Trophoblast cell (in vitro differentiated cells and primary cell): ENCODE measurements around the gene FBLIM1.

Experiments
- DNase-seq, 2 donors: peaks; one replicate each; pipeline ENCODE4 v3.0.0-alpha.2; 2016
- H2AFZ ChIP-seq: 2 replicates; pipeline ENCODE4 v1.6.1; 2013; ENCODE audit warnings: low read length, moderate library complexity, mild to moderate bottlenecking; ENCODE audit not compliant: insufficient read depth, poor library complexity
- H2AK5ac ChIP-seq: 2 replicates; pipeline ENCODE4 v1.6.1; 2013; ENCODE audit warnings: mild to moderate bottlenecking, low read length
- H2BK120ac ChIP-seq: 2 replicates; pipeline ENCODE4 v1.6.1; 2013; ENCODE audit warnings: low read length, mild to moderate bottlenecking, moderate library complexity; ENCODE audit not compliant: insufficient read depth, poor library complexity
- H2BK12ac ChIP-seq: 2 replicates; pipeline ENCODE4 v1.6.1; 2013; ENCODE audit warnings: mild to moderate bottlenecking, low read length, moderate library complexity
- H2BK5ac ChIP-seq: 2 replicates; pipeline ENCODE4 v1.6.1; 2013; ENCODE audit warnings: low read length, low read depth, moderate library complexity, mild to moderate bottlenecking; ENCODE audit not compliant: poor library complexity
- H3K14ac ChIP-seq: 2 replicates; pipeline ENCODE4 v1.6.1; 2013; ENCODE audit warnings: mild to moderate bottlenecking, low read length
- H3K18ac ChIP-seq: 2 replicates; pipeline ENCODE4 v1.6.1; 2013; ENCODE audit warnings: mild to moderate bottlenecking, low read length
- H3K23ac ChIP-seq: 2 replicates; pipeline ENCODE4 v1.6.1; 2013; ENCODE audit warnings: low read length
- H3K27ac ChIP-seq: 2 replicates; pipeline ENCODE4 v1.5.1; 2013; ENCODE audit warnings: low read depth, mild to moderate bottlenecking, inconsistent platforms, low read length, moderate library complexity
- H3K27me3 ChIP-seq: 2 replicates; pipeline ENCODE4 v1.6.1; 2013; ENCODE audit warnings: inconsistent platforms, mild to moderate bottlenecking, low read length, moderate library complexity; ENCODE audit not compliant: insufficient read depth
- H3K36me3 ChIP-seq, 2 experiments: 1 replicate in 1 of 2; 2 replicates in 1 of 2; pipeline ENCODE4 v1.6.1; 2013; ENCODE audit warnings: low read length in 2 of 2, mild to moderate bottlenecking in 2 of 2, moderate library complexity in 1 of 2; ENCODE audit not compliant: insufficient read depth in 2 of 2, control insufficient read depth in 1 of 2
- H3K4ac ChIP-seq: 2 replicates; pipeline ENCODE4 v1.6.1; 2013; ENCODE audit warnings: low read depth, mild to moderate bottlenecking, low read length, moderate library complexity
- H3K4me1 ChIP-seq, 2 experiments: 1 replicate in 1 of 2; 2 replicates in 1 of 2; pipeline ENCODE4 v1.6.1; 2013; ENCODE audit warnings: low read length in 2 of 2, mild to moderate bottlenecking in 2 of 2, moderate library complexity in 1 of 2; ENCODE audit not compliant: insufficient read depth in 2 of 2, control insufficient read depth in 1 of 2
- H3K4me2 ChIP-seq: 2 replicates; pipeline ENCODE4 v1.6.1; 2013; ENCODE audit warnings: inconsistent platforms, mild to moderate bottlenecking, low read length, moderate library complexity
- H3K4me3 ChIP-seq: 2 replicates; pipeline ENCODE4 v1.5.1; 2013; ENCODE audit warnings: mild to moderate bottlenecking, low read depth, low read length, inconsistent platforms
- H3K79me1 ChIP-seq: one replicate; pipeline ENCODE4 v1.6.1; 2013; ENCODE audit warnings: low read length
- H3K79me2 ChIP-seq: 2 replicates; pipeline ENCODE4 v1.6.1; 2013; ENCODE audit warnings: low read length, mild to moderate bottlenecking; ENCODE audit not compliant: control insufficient read depth, insufficient read depth, poor library complexity
- H3K9ac ChIP-seq: 2 replicates; pipeline ENCODE4 v1.6.1; 2013; ENCODE audit warnings: mild to moderate bottlenecking, low read length
- H3K9me3 ChIP-seq: 2 replicates; pipeline ENCODE4 v1.6.1; 2013; ENCODE audit warnings: low read depth, mild to moderate bottlenecking, control low read depth, inconsistent platforms, low read length; ENCODE audit not compliant: insufficient read depth
- H4K12ac ChIP-seq: 2 replicates; pipeline ENCODE4 v1.6.1; 2013; ENCODE audit warnings: low read depth, mild to moderate bottlenecking, low read length, moderate library complexity
- H4K8ac ChIP-seq: 2 replicates; pipeline ENCODE4 v1.6.1; 2013; ENCODE audit warnings: low read depth, mild to moderate bottlenecking, low read length, moderate library complexity
- H4K91ac ChIP-seq: one replicate; pipeline ENCODE4 v1.6.1; 2013; ENCODE audit warnings: low read depth, mild to moderate bottlenecking, low read length, moderate library complexity
- WGBS: extraction: QIAGEN DNeasy Blood & Tissue Kit; methylation state at CpG from one replicate; pipeline ENCODE4 v1.1.7; 2013; ENCODE audit warnings: missing lambda C conversion rate; ENCODE audit not compliant: insufficient read length, insufficient coverage; ENCODE audit errors: extremely low coverage; 5-methylcytosine and 5-hydroxymethylcytosine counted together

FBLIM1 gene

DNA sequence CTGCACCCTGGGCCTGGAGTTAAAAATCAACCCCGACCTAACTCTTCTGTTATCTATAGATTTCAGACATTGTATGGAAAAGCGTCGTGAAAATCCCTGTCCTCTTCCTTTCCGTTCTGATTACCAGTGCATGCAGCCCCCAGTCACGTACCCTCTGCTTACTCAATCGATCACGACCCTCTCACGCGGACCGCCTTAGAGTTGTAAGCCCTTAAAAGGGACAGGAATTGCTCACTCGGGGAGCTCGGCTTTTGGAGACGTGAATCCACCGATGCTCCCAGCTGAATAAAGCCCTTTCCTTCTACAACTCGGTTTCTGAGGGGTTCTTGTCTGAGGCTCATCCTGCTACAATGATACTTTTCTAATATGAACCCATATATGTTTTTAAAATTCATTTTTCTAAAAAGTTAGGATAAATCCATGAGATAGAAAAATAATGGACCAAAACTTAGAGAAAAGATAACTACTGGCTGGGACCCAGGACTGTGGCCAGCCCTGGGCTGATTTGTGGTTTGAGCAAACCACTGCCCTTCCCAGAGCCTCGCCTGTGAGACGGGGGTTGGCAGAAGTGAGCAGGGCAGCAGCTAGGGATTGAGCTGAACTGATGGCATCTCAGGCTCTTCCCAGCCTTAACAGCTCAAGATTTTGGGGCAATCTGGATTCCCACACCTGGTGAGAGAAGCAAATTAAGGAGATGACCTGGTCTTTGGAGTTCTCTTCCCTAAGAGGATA lies 43.8 kb downstream of the FBLIM1 start:
- Histone ChIP-seq H3K79me1 (peaks cover 20% of the 10 kb centered on the region), H2BK12ac (peak overlapping the region; percentile 82), H4K91ac (peak overlapping the region; percentile 22), H3K4me3 (no peak overlapping the region), H4K12ac (no peak overlapping the region), H2BK120ac (no peak overlapping the region), H3K9me3 (no peaks in the 10 kb centered on the region), H3K36me3 (no peaks in the 10 kb centered on the region), H3K27ac (no peak overlapping the region), H3K4me2 (no peak overlapping the region), H3K9ac (no peak overlapping the region), H3K79me2 (no peaks in the 10 kb centered on the region), H3K27me3 (no peaks in the 10 kb centered on the region), H2AFZ (peak overlapping the region; percentile 24), H3K18ac (no peak overlapping the region), H3K14ac (no peak overlapping the region), H2BK5ac (no peak overlapping the region), H3K4ac (no peak overlapping the region), H4K8ac (no peak overlapping the region), H3K23ac (no peak overlapping the region), H3K4me1 (peaks cover 28 to 30% of the 10 kb centered on the region in 2 experiments), H2AK5ac (peak overlapping the region; percentile 72)
- DNase-seq, result no peak
- WGBS, result no CpG with 5 or more reads among the region's 17 CpGs

- Histone ChIP-seq H3K4me1 (peaks cover 22 to 23% of the 10 kb centered on the region in 2 experiments), H3K9me3 (no peaks in the 10 kb centered on the region), H2AFZ (no peak overlapping the region), H2BK12ac (no peak overlapping the region), H2AK5ac (no peak overlapping the region), H4K8ac (no peak overlapping the region), H4K91ac (no peak overlapping the region), H3K27me3 (no peaks in the 10 kb centered on the region), H2BK120ac (no peak overlapping the region), H3K79me1 (peaks cover 13% of the 10 kb centered on the region), H3K23ac (no peak overlapping the region), H3K4me3 (no peak overlapping the region), H3K4ac (no peak overlapping the region), H3K4me2 (no peak overlapping the region), H2BK5ac (no peak overlapping the region), H3K14ac (no peak overlapping the region), H3K79me2 (no peaks in the 10 kb centered on the region), H3K27ac (no peak overlapping the region), H3K9ac (no peak overlapping the region), H3K36me3 (no peaks in the 10 kb centered on the region), H4K12ac (no peak overlapping the region), H3K18ac (no peak overlapping the region)
- WGBS, result no CpG with 5 or more reads among the region's 4 CpGs
- DNase-seq, result peak in 1 of 2 donors; percentile 61
Observed at GRCh38 chr1:15803380-15803779, 44.8 kb downstream of the FBLIM1 start.

DNA sequence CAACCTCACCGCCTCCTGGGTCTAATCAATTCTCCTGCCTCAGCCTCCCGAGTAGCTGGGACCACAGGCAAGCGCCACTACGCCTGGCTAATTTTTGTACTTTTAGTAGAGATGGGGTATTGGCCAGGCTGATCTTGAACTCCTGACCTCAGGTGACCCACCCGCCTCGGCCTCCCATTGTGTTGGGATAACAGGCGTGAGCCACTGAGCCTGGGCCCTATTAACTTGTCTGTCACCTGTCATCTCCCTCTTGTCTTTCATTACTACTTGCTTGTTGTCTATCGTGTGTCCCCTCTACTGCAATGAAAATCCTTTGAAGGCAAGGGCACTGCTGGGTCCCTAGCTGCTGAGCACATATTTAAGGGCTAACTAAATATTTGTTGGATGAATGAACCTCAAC lies 45.5 kb downstream of the FBLIM1 start:
- no peak overlapping the region for H3K27ac ChIP-seq
- no peak for DNase-seq
- H3K4me3 ChIP-seq, result no peak overlapping the region
- no peak overlapping the region for H3K9ac ChIP-seq
- H4K91ac ChIP-seq, result no peak overlapping the region
- H3K79me2 ChIP-seq, result no peaks in the 10 kb centered on the region
- H3K18ac ChIP-seq, result no peak overlapping the region
- H3K79me1 ChIP-seq, result peaks cover 13% of the 10 kb centered on the region
- H3K14ac ChIP-seq, result no peak overlapping the region
- no peaks in the 10 kb centered on the region for H3K36me3 ChIP-seq
- H3K4me1 ChIP-seq, result peaks cover 23 to 25% of the 10 kb centered on the region in 2 experiments
- no peaks in the 10 kb centered on the region for H3K27me3 ChIP-seq
- no peak overlapping the region for H3K4me2 ChIP-seq
- no peak overlapping the region for H3K4ac ChIP-seq
- H2BK5ac ChIP-seq, result no peak overlapping the region
- H4K12ac ChIP-seq, result no peak overlapping the region
- H2AK5ac ChIP-seq, result no peak overlapping the region
- no peak overlapping the region for H4K8ac ChIP-seq
- no peak overlapping the region for H2BK120ac ChIP-seq
- no peak overlapping the region for H2AFZ ChIP-seq
- H3K9me3 ChIP-seq, result no peaks in the 10 kb centered on the region
- WGBS, result no CpG with 5 or more reads among the region's 8 CpGs
- no peak overlapping the region for H3K23ac ChIP-seq
- no peak overlapping the region for H2BK12ac ChIP-seq

- Histone ChIP-seq H4K8ac (no peak overlapping the region), H3K4ac (no peak overlapping the region), H3K9ac (no peak overlapping the region), H3K18ac (no peak overlapping the region), H4K12ac (no peak overlapping the region), H3K79me2 (no peaks in the 10 kb centered on the region), H3K4me3 (no peak overlapping the region), H4K91ac (no peak overlapping the region), H2BK12ac (no peak overlapping the region), H3K4me2 (no peak overlapping the region), H2AFZ (no peak overlapping the region), H2BK120ac (no peak overlapping the region), H3K4me1 (peaks cover 4 to 8% of the 10 kb centered on the region in 2 experiments), H3K27me3 (no peaks in the 10 kb centered on the region), H3K9me3 (no peaks in the 10 kb centered on the region), H3K27ac (no peak overlapping the region), H3K79me1 (peaks cover 6% of the 10 kb centered on the region), H3K14ac (no peak overlapping the region), H3K36me3 (no peaks in the 10 kb centered on the region), H2AK5ac (no peak overlapping the region), H3K23ac (no peak overlapping the region), H2BK5ac (no peak overlapping the region)
- no peak for DNase-seq
- WGBS, result no CpG with 5 or more reads among the region's 10 CpGs
Observed at GRCh38 chr1:15807121-15807520, 48.5 kb downstream of the FBLIM1 start.
